ENCODE data around the gene CNBP. TPM values are rescaled to one million over a fixed set of nuclear protein-coding genes. Genes with fewer than 3 reads are reported as not detected.

The CNBP gene
- total RNA-seq, 2 donors from 2014 or later: 440 to 569 TPM

DNA sequence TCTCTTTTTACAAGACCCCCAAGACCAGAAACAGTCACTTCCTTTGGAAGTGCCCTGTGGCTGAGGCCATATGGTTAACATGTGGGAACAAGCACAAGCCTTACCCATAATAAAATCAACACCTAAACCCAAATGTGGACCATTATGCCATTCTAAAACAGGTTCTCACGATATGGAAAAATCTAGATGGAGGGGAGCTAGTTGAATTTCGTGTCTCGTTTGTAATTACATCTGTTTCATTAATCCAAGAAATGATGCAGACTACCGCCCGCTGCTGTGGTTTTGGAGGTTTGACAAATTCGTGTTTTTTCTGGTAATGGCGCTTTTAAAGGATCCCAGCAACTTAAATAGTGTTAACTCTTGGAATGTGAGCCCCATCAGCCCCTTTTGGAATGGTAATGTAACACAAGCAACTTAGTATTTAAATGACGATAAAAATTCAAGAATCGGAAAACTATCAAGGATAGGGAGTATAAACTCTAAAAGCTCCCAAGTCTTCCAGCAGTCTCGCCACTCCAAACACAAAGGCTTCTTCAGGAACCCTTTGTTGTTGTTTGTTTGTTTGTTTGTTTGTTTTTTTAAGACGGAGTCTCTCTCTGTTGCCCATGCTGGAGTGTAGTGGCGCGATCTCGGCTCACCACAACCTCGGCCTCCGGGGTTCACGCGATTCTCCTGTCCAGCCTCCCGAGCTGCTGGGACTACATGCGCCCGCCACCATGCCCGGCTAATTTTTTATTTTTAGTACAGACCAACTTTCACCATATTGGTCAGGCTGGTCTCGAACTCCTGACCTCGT lies 1.1 kb downstream of the CNBP start:
- Histone ChIP-seq H3K4me3 (peak overlapping the region; percentile 98 to 99), H3K27me3 (no peaks in the 10 kb centered on the region), H3K27ac (peak overlapping the region; percentile 99 to 100), H3K9me3 (no peaks in the 10 kb centered on the region), H3K4me1 (peaks cover 0 to 70% of the 10 kb centered on the region in 2 donors), H3K36me3 (peaks cover 17% of the 10 kb centered on the region)
- TF ChIP-seq, protein P1, sequence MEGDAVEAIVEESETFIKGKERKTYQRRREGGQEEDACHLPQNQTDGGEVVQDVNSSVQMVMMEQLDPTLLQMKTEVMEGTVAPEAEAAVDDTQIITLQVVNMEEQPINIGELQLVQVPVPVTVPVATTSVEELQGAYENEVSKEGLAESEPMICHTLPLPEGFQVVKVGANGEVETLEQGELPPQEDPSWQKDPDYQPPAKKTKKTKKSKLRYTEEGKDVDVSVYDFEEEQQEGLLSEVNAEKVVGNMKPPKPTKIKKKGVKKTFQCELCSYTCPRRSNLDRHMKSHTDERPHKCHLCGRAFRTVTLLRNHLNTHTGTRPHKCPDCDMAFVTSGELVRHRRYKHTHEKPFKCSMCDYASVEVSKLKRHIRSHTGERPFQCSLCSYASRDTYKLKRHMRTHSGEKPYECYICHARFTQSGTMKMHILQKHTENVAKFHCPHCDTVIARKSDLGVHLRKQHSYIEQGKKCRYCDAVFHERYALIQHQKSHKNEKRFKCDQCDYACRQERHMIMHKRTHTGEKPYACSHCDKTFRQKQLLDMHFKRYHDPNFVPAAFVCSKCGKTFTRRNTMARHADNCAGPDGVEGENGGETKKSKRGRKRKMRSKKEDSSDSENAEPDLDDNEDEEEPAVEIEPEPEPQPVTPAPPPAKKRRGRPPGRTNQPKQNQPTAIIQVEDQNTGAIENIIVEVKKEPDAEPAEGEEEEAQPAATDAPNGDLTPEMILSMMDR (IDR thresholded peaks at IDR 0.05): no peak
- no peak for DNase-seq (ENCODE audit: low spot score)

- peak overlapping the region; percentile 99 to 100 for H3K27ac ChIP-seq
- no peaks in the 10 kb centered on the region for H3K9me3 ChIP-seq
- TF ChIP-seq, protein P1 (IDR thresholded peaks at IDR 0.05): no peak
- peaks cover 0 to 78% of the 10 kb centered on the region in 2 donors for H3K4me1 ChIP-seq
- DNase-seq (ENCODE audit: low spot score): no peak
- no peaks in the 10 kb centered on the region for H3K27me3 ChIP-seq
- H3K4me3 ChIP-seq: peak overlapping the region; percentile 98 to 99
- H3K36me3 ChIP-seq: peaks cover 23% of the 10 kb centered on the region
Observed at GRCh38 chr3:129181819-129182218, 1.9 kb downstream of the CNBP start.

DNA sequence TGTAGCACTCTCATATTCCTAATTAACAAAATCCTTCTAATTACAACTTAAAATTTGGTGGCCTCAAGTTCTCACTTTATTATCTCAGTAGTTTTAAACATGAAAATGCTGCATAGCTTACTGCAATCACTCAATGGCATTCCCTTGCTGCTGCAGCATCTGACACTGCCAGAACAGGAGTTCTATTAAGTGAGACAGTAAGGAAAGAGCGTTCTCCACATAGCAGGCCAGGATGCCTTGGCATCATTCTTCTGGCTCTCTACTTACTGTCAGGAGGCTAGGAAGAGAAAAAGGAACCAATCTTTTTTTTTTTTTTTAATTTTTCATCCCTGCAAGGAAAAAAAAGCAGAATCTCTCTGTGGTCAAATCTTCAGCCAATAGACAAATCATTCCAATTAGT lies 3.2 kb downstream of the CNBP start:
- Histone ChIP-seq H3K9me3 (no peaks in the 10 kb centered on the region), H3K4me1 (peaks cover 0 to 80% of the 10 kb centered on the region in 2 donors), H3K27me3 (no peaks in the 10 kb centered on the region), H3K36me3 (peaks cover 23% of the 10 kb centered on the region), H3K27ac (peak overlapping the region; percentile 99 to 100), H3K4me3 (peak overlapping the region in 1 of 2 donors; percentile 99)
- TF ChIP-seq, protein P1 (IDR thresholded peaks at IDR 0.05): no peak
- DNase-seq (ENCODE audit: low spot score): no peak

DNA sequence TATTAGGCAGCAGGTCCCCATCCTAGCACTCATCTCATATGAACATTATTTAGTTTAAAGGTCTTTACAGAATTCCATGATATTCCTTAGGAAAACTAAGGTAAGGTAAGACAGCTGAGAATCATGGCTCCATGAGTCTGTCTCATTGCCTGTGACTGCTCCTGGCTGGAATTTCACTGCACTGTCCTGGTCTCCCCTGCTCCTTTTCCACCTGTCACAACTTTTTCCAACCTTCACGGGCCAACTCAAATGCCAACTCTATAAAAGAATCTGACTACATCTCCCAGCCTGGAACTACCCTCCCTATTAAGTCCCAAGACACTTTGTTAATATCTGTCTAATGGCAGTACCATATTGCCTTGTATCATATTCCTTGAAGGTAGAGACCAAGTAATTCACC lies 7.6 kb downstream of the CNBP start:
- Histone ChIP-seq H3K27me3 (no peaks in the 10 kb centered on the region), H3K4me1 (peaks cover 0 to 100% of the 10 kb centered on the region in 2 donors), H3K4me3 (no peak overlapping the region), H3K36me3 (peaks cover 24% of the 10 kb centered on the region), H3K9me3 (no peaks in the 10 kb centered on the region), H3K27ac (peak overlapping the region; percentile 31 to 37)
- DNase-seq (ENCODE audit: low spot score): no peak
- TF ChIP-seq, protein P1 (IDR thresholded peaks at IDR 0.05): no peak

DNA sequence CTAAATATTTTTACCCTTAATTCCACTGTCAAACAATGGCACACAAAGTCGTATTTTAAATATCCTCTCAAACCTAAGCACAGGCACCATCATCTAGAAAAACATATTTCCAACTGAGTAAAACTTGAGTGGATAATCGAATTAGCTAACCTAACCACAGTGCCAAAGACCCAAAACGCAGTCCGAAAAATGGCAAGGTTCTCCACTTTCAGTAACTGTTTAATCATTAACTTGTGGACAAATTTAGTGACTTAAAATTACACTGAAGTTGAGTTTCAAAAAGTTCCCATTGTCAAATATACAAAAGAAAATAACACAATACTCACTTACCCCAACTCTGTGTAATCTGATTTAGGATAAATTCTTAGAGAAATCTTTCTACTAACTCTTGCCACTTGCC lies 10.0 kb downstream of the CNBP start:
- peaks cover 41% of the 10 kb centered on the region for H3K36me3 ChIP-seq
- H3K4me3 ChIP-seq: no peak overlapping the region
- peaks cover 0 to 83% of the 10 kb centered on the region in 2 donors for H3K4me1 ChIP-seq
- H3K9me3 ChIP-seq: no peaks in the 10 kb centered on the region
- TF ChIP-seq, protein P1 (IDR thresholded peaks at IDR 0.05): no peak
- peak overlapping the region; percentile 69 for H3K27ac ChIP-seq
- DNase-seq (ENCODE audit: low spot score): no peak
- no peaks in the 10 kb centered on the region for H3K27me3 ChIP-seq
